ENCODE measurements around the gene SLC13A2.
"Not testable (repeated sequence)": the region's sequence is repeated elsewhere in the genome, so short reads cannot be mapped to it uniquely, and the experiment has no call there.

Gene SLC13A2

GRCh38 chr17:28518132-28518531 lies 44.7 kb downstream of the SLC13A2 start:
- no peak for DNase-seq (ENCODE audit: low spot score)

- DNase-seq (ENCODE audit: low spot score): no peak
These were observed 45.1 kb downstream of the SLC13A2 start for GRCh38 chr17:28518578-28518977.

- DNase-seq (ENCODE audit: low spot score): no peak
These were observed 45.8 kb downstream of the SLC13A2 start for GRCh38 chr17:28519236-28519635.

GRCh38 chr17:28520687-28521086 lies 47.2 kb downstream of the SLC13A2 start:
- no peak for DNase-seq (ENCODE audit: low spot score)

- DNase-seq (ENCODE audit: low spot score): no peak
These were observed 48.1 kb downstream of the SLC13A2 start for GRCh38 chr17:28521311-28522085.

- DNase-seq (ENCODE audit: low spot score): not testable (repeated sequence)
These were observed 48.8 kb downstream of the SLC13A2 start for GRCh38 chr17:28522281-28522680.

- DNase-seq (ENCODE audit: low spot score): no peak
These were observed 49.7 kb downstream of the SLC13A2 start for GRCh38 chr17:28523186-28523585.

- DNase-seq (ENCODE audit: low spot score): no peak
These were observed 50.4 kb downstream of the SLC13A2 start for GRCh38 chr17:28523876-28524275.

- peak; percentile 67 for DNase-seq (ENCODE audit: low spot score)
These were observed 51.3 kb downstream of the SLC13A2 start for GRCh38 chr17:28524476-28525424.

- DNase-seq (ENCODE audit: low spot score): no peak
These were observed 52.9 kb downstream of the SLC13A2 start for GRCh38 chr17:28526381-28526780.

- no peak for DNase-seq (ENCODE audit: low spot score)
These were observed 53.8 kb downstream of the SLC13A2 start for GRCh38 chr17:28527181-28527681.

- no peak for DNase-seq (ENCODE audit: low spot score)
These were observed 54.4 kb downstream of the SLC13A2 start for GRCh38 chr17:28527859-28528258.

- peak; percentile 70 for DNase-seq (ENCODE audit: low spot score)
These were observed 55.0 kb downstream of the SLC13A2 start for GRCh38 chr17:28528327-28529012.

GRCh38 chr17:28529013-28529400 lies 55.6 kb downstream of the SLC13A2 start:
- no peak for DNase-seq (ENCODE audit: low spot score)

- DNase-seq (ENCODE audit: low spot score): no peak
These were observed 56.8 kb downstream of the SLC13A2 start for GRCh38 chr17:28530250-28530649.

GRCh38 chr17:28530926-28531325 lies 57.5 kb downstream of the SLC13A2 start:
- DNase-seq (ENCODE audit: low spot score): no peak

GRCh38 chr17:28532050-28532960 lies 58.9 kb downstream of the SLC13A2 start:
- DNase-seq (ENCODE audit: low spot score): no peak

- DNase-seq (ENCODE audit: low spot score): no peak
These were observed 59.8 kb downstream of the SLC13A2 start for GRCh38 chr17:28533091-28533807.

GRCh38 chr17:28534740-28535375 lies 61.4 kb downstream of the SLC13A2 start:
- no peak for DNase-seq (ENCODE audit: low spot score)
